Stimulated activated effector memory CD8-positive, alpha-beta T cell treated with anti-CD3 and anti-CD28 coated beads, Interleukin-12 subunit alpha, Interleukin-12 subunit beta, amount 100 ng/mL, for 72 hours (primary cell): Measurements from ENCODE around the gene NDUFA11.

Experiments
- ATAC-seq: fragments of 150-1000 bp; cut with Tn5 transposase; 2 replicates; pipeline ENCODE4 v1.10.0; 2021
- DNase-seq, 2 donors: peaks; one replicate each; pipeline ENCODE4 v3.0.0; 2021 to 2022; ENCODE audit warnings: low spot score in 2 of 2
- H3K27ac Mint-ChIP-seq: one replicate; pipeline ENCODE4 v1.8.0; 2022; ENCODE audit warnings: mild to moderate bottlenecking, mixed read lengths
- H3K36me3 Mint-ChIP-seq: one replicate; pipeline ENCODE4 v1.8.0; 2022; ENCODE audit warnings: mild to moderate bottlenecking, mixed read lengths
- H3K4me1 Mint-ChIP-seq: one replicate; pipeline ENCODE4 v1.8.0; 2022; ENCODE audit warnings: mixed read lengths
- H3K4me3 Mint-ChIP-seq: one replicate; pipeline ENCODE4 v1.8.0; 2022; ENCODE audit warnings: mild to moderate bottlenecking, mixed read lengths
- H3K9me3 Mint-ChIP-seq: one replicate; pipeline ENCODE4 v1.8.0; 2022; ENCODE audit warnings: mixed read lengths

The NDUFA11 gene

GRCh38 chr19:5903624-5904351 lies at the start of gene NDUFA11:
NDUFA11 (minus strand) TSS chr19:5903790; CDS start chr19:5903708, 82 bp downstream.
- H3K4me1 Mint-ChIP-seq: peaks cover 42% of the 10 kb centered on the region
- H3K4me3 Mint-ChIP-seq: peak within 1 kb of the TSS; percentile 99
- ATAC-seq (peak; percentile 75), DNase-seq (peak; percentile 98 to 99)
- H3K27ac Mint-ChIP-seq: peak within 1 kb of the TSS; percentile 100
- no peaks in the 10 kb centered on the region for H3K9me3 Mint-ChIP-seq
- H3K36me3 Mint-ChIP-seq: peaks cover 46% of the 10 kb centered on the region

GRCh38 chr19:5953030-5953589 lies 49.5 kb upstream of the NDUFA11 start:
- peak overlapping the region; percentile 96 for H3K27ac Mint-ChIP-seq
- H3K4me1 Mint-ChIP-seq: peaks cover 79% of the 10 kb centered on the region
- H3K4me3 Mint-ChIP-seq: peak overlapping the region; percentile 55
- ATAC-seq: peak; percentile 55
- H3K9me3 Mint-ChIP-seq: no peaks in the 10 kb centered on the region
- DNase-seq: no peak
- H3K36me3 Mint-ChIP-seq: peaks cover 51% of the 10 kb centered on the region

GRCh38 chr19:5952193-5953029 lies 48.8 kb upstream of the NDUFA11 start:
- no peak for ATAC-seq
- peak overlapping the region; percentile 55 for H3K4me3 Mint-ChIP-seq
- DNase-seq: no peak
- peak overlapping the region; percentile 96 for H3K27ac Mint-ChIP-seq
- H3K4me1 Mint-ChIP-seq: peaks cover 82% of the 10 kb centered on the region
- H3K36me3 Mint-ChIP-seq: peaks cover 58% of the 10 kb centered on the region
- no peaks in the 10 kb centered on the region for H3K9me3 Mint-ChIP-seq

- DNase-seq (no peak), ATAC-seq (no peak)
- H3K4me1 Mint-ChIP-seq: peaks cover 84% of the 10 kb centered on the region
- peaks cover 68% of the 10 kb centered on the region for H3K36me3 Mint-ChIP-seq
- H3K4me3 Mint-ChIP-seq: no peak overlapping the region
- peak overlapping the region; percentile 96 for H3K27ac Mint-ChIP-seq
- no peaks in the 10 kb centered on the region for H3K9me3 Mint-ChIP-seq
Observed at GRCh38 chr19:5951338-5951861, 47.8 kb upstream of the NDUFA11 start.

- Mint-ChIP-seq H3K9me3 (no peaks in the 10 kb centered on the region), H3K4me3 (peak overlapping the region; percentile 56), H3K27ac (peak overlapping the region; percentile 96), H3K4me1 (peaks cover 84% of the 10 kb centered on the region), H3K36me3 (peaks cover 71% of the 10 kb centered on the region)
- DNase-seq (no peak), ATAC-seq (no peak)
Observed at GRCh38 chr19:5950741-5951140, 47.2 kb upstream of the NDUFA11 start.

GRCh38 chr19:5949792-5950305 lies 46.3 kb upstream of the NDUFA11 start:
- ATAC-seq: peak; percentile 57
- no peak for DNase-seq

GRCh38 chr19:5948752-5949564 lies 45.4 kb upstream of the NDUFA11 start:
- H3K4me1 Mint-ChIP-seq: peaks cover 93% of the 10 kb centered on the region
- H3K9me3 Mint-ChIP-seq: no peaks in the 10 kb centered on the region
- H3K4me3 Mint-ChIP-seq: peak overlapping the region; percentile 56
- ATAC-seq: peak; percentile 25
- no peak for DNase-seq
- H3K36me3 Mint-ChIP-seq: peaks cover 67% of the 10 kb centered on the region
- H3K27ac Mint-ChIP-seq: peak overlapping the region; percentile 96

More at GRCh38 chr19:5949792-5950305, 46.3 kb upstream of the NDUFA11 start:
- Mint-ChIP-seq H3K4me1 (peaks cover 92% of the 10 kb centered on the region), H3K4me3 (peak overlapping the region; percentile 56), H3K27ac (peak overlapping the region; percentile 96), H3K9me3 (no peaks in the 10 kb centered on the region), H3K36me3 (peaks cover 71% of the 10 kb centered on the region)

GRCh38 chr19:5947435-5947834 lies 43.8 kb upstream of the NDUFA11 start:
- Mint-ChIP-seq H3K4me1 (peaks cover 85% of the 10 kb centered on the region), H3K9me3 (no peaks in the 10 kb centered on the region), H3K36me3 (peaks cover 57% of the 10 kb centered on the region), H3K4me3 (peak overlapping the region; percentile 15), H3K27ac (peak overlapping the region; percentile 96)
- no peak for ATAC-seq
- no peak for DNase-seq

- Mint-ChIP-seq H3K36me3 (peaks cover 53% of the 10 kb centered on the region), H3K4me3 (no peak overlapping the region), H3K9me3 (no peaks in the 10 kb centered on the region), H3K4me1 (peaks cover 48% of the 10 kb centered on the region), H3K27ac (peak overlapping the region; percentile 80)
- DNase-seq: no peak
- ATAC-seq: peak; percentile 57
Observed at GRCh38 chr19:5943623-5944022, 40.0 kb upstream of the NDUFA11 start.

- no peaks in the 10 kb centered on the region for H3K9me3 Mint-ChIP-seq
- ATAC-seq (no peak), DNase-seq (no peak)
- H3K4me3 Mint-ChIP-seq: no peak overlapping the region
- H3K4me1 Mint-ChIP-seq: peaks cover 43% of the 10 kb centered on the region
- H3K36me3 Mint-ChIP-seq: peaks cover 53% of the 10 kb centered on the region
- H3K27ac Mint-ChIP-seq: peak overlapping the region; percentile 80
Observed at GRCh38 chr19:5943045-5943444, 39.5 kb upstream of the NDUFA11 start.

GRCh38 chr19:5941673-5942072 lies 38.1 kb upstream of the NDUFA11 start:
- no peaks in the 10 kb centered on the region for H3K9me3 Mint-ChIP-seq
- H3K4me1 Mint-ChIP-seq: peaks cover 35% of the 10 kb centered on the region
- no peak overlapping the region for H3K27ac Mint-ChIP-seq
- ATAC-seq (no peak), DNase-seq (no peak)
- H3K4me3 Mint-ChIP-seq: no peak overlapping the region
- peaks cover 50% of the 10 kb centered on the region for H3K36me3 Mint-ChIP-seq

- Mint-ChIP-seq H3K4me1 (peaks cover 27% of the 10 kb centered on the region), H3K4me3 (no peak overlapping the region), H3K36me3 (peaks cover 55% of the 10 kb centered on the region), H3K27ac (no peak overlapping the region), H3K9me3 (no peaks in the 10 kb centered on the region)
- ATAC-seq (no peak), DNase-seq (no peak)
Observed at GRCh38 chr19:5940260-5941208, 36.9 kb upstream of the NDUFA11 start.

- Mint-ChIP-seq H3K27ac (peak overlapping the region; percentile 52), H3K4me1 (peaks cover 5% of the 10 kb centered on the region), H3K4me3 (no peak overlapping the region), H3K36me3 (peaks cover 76% of the 10 kb centered on the region), H3K9me3 (no peaks in the 10 kb centered on the region)
- ATAC-seq: no peak
- DNase-seq: no peak
Observed at GRCh38 chr19:5937550-5937949, 34.0 kb upstream of the NDUFA11 start.

GRCh38 chr19:5936292-5936592 lies 32.7 kb upstream of the NDUFA11 start:
- Mint-ChIP-seq H3K9me3 (no peaks in the 10 kb centered on the region), H3K36me3 (peaks cover 80% of the 10 kb centered on the region), H3K4me3 (no peak overlapping the region), H3K4me1 (peaks cover 5% of the 10 kb centered on the region), H3K27ac (peak overlapping the region; percentile 85)
- ATAC-seq (no peak), DNase-seq (no peak)
